K562 (cell line): ENCODE data around the gene OFD1. TPM values are rescaled to one million over a fixed set of nuclear protein-coding genes. Genes with fewer than 3 reads are reported as not detected.

Experiments
- ATAC-seq: fragments of 200-7000 bp; cut with Tn5 transposase; 3 replicates; pipeline ENCODE4 v1.9.1; 2020; ENCODE audit warnings: moderate library complexity
- BruUV-seq: library from RNA; stranded (reverse); fragments of 400-500 nt; replicated peaks from 2 replicates; lab custom pipeline; 2021; lab: Mats Ljungman, UMichigan
- CTCF ChIA-PET: fragments of 300-600 bp; formaldehyde crosslinking; extraction: SDS; loops from one replicate; lab custom pipeline; 2021; ENCODE audit warnings: low intra/inter-chr PET ratio; lab: Yijun Ruan, JAX
- POLR2A ChIA-PET: fragments of 300-600, 350-650 bp; sonication (Branson Sonifier 250); formaldehyde crosslinking; extraction: SDS; loops from one replicate; lab custom pipeline; 2021; ENCODE audit warnings: antibody characterized with exemption, inconsistent platforms; lab: Yijun Ruan, JAX
- DNase-seq, 4 experiments: peaks; one replicate each; pipeline versions ENCODE4 v3.0.0 to v3.0.0-alpha.2; 2011 to 2018; ENCODE audit warnings: low spot score in 3 of 4, mixed read lengths in 3 of 4; ENCODE audit errors: extremely low read depth in 1 of 4
- FAIRE-seq: peaks from 2 replicates; lab custom pipeline; 2011; peaks lifted over from hg19 to GRCh38; lab: Jason Lieb, UNC
- H2AFZ ChIP-seq: 2 replicates; pipeline ENCODE4 v1.6.0; 2011; ENCODE audit warnings: low read depth, low read length, control low read depth, inconsistent platforms
- H3K27ac ChIP-seq: fragments of 200-600 bp; 3 replicates; pipeline ENCODE4 v1.8.0; 2011; ENCODE audit warnings: low read depth, mild to moderate bottlenecking, control low read depth, inconsistent platforms, low read length, moderate library complexity, mixed read lengths; ENCODE audit errors: extremely low read depth
- H3K27me3 ChIP-seq, 2 experiments: fragments of 300-600 bp in 1 of 2; 2 replicates in 1 of 2; 3 replicates in 1 of 2; pipeline versions ENCODE4 v1.6.0 to v1.8.0; 2011; ENCODE audit warnings: inconsistent platforms in 2 of 2, low read length in 2 of 2, mild to moderate bottlenecking in 1 of 2, mixed read lengths in 1 of 2, moderate library complexity in 1 of 2; ENCODE audit not compliant: control insufficient read depth in 2 of 2, insufficient read depth in 2 of 2
- H3K36me3 ChIP-seq: fragments of 300-600 bp; 3 replicates; pipeline ENCODE4 v1.8.0; 2011; ENCODE audit warnings: mild to moderate bottlenecking, low read length, inconsistent platforms; ENCODE audit not compliant: control insufficient read depth, insufficient read depth
- H3K4me1 ChIP-seq, 2 experiments: fragments of 200-600 bp in 1 of 2; replicated peaks in 1 of 2; 2 replicates in 1 of 2; 3 replicates in 1 of 2; pipeline versions ENCODE4 v1.5.1 to v1.8.0; 2011; ENCODE audit warnings: inconsistent platforms in 2 of 2, low read length in 2 of 2, mild to moderate bottlenecking in 1 of 2, mixed read lengths in 1 of 2, moderate library complexity in 1 of 2; ENCODE audit not compliant: control insufficient read depth in 2 of 2, insufficient read depth in 2 of 2
- H3K4me2 ChIP-seq: 2 replicates; pipeline ENCODE4 v1.6.1; 2011; ENCODE audit warnings: low read length, control low read depth, inconsistent platforms, mixed read lengths; ENCODE audit not compliant: insufficient read depth
- H3K4me3 ChIP-seq: fragments of 200-600 bp; sonication (generic), shearing (Covaris generic); 2 replicates; pipeline ENCODE4 v1.5.1; 2016; ENCODE audit warnings: control low read depth, inconsistent platforms
- H3K79me2 ChIP-seq: fragments of 200-600 bp; 3 replicates; pipeline ENCODE4 v1.8.0; 2011; ENCODE audit warnings: low read length, inconsistent platforms; ENCODE audit not compliant: control insufficient read depth, insufficient read depth
- H3K9ac ChIP-seq, 2 experiments: 2 replicates each; pipeline versions ENCODE4 v1.6.0 to v1.6.1; 2011; ENCODE audit warnings: low read depth in 2 of 2, low read length in 2 of 2, control low read depth in 1 of 2, inconsistent platforms in 1 of 2, mild to moderate bottlenecking in 1 of 2, mixed read lengths in 1 of 2; ENCODE audit not compliant: insufficient read depth in 1 of 2
- H3K9me1 ChIP-seq: one replicate; pipeline ENCODE4 v1.6.0; 2011; ENCODE audit warnings: inconsistent platforms, mild to moderate bottlenecking, low read length, moderate library complexity; ENCODE audit not compliant: control insufficient read depth, insufficient read depth
- H3K9me3 ChIP-seq: replicated peaks from 2 replicates; pipeline ENCODE4 v1.5.1; 2011; ENCODE audit warnings: low read depth, low read length, inconsistent platforms; ENCODE audit not compliant: control insufficient read depth, insufficient read depth
- H4K20me1 ChIP-seq: replicated peaks from 2 replicates; pipeline ENCODE4 v1.6.1; 2011; ENCODE audit warnings: low read length, inconsistent platforms, mixed read lengths; ENCODE audit not compliant: control insufficient read depth, insufficient read depth
- CLOCK ChIP-seq: fragments of 250-450 bp; sonication (Bioruptor Pico); IDR thresholded peaks from 2 replicates; pipeline ENCODE4 v1.4.0; 2020; ENCODE audit warnings: mild to moderate bottlenecking, moderate library complexity, borderline replicate concordance
- FOXA3 ChIP-seq, 2 experiments: fragments of 450-650 bp in 1 of 2; sonication (generic) in 1 of 2; formaldehyde crosslinking; IDR thresholded peaks in 1 of 2; conservative IDR thresholded peaks in 1 of 2; 2 replicates each; pipeline versions ENCODE4 v1.4.0 to v1.8.0; 2020 to 2022; ENCODE audit warnings: mild to moderate bottlenecking in 2 of 2, missing genetic modification reagents in 1 of 2
- GTF2B ChIP-seq: IDR thresholded peaks from 2 replicates; pipeline ENCODE4 v1.6.1; 2011; ENCODE audit not compliant: insufficient read length; ENCODE audit errors: extremely low read depth
- IRF1 ChIP-seq: sonication (generic); formaldehyde crosslinking; IDR thresholded peaks from 2 replicates; pipeline ENCODE4 v1.8.0; 2022; ENCODE audit warnings: missing genetic modification reagents, mild to moderate bottlenecking, borderline replicate concordance
- NELFE ChIP-seq: IDR thresholded peaks from 2 replicates; pipeline ENCODE4 v1.6.1; 2011; ENCODE audit warnings: mild to moderate bottlenecking; ENCODE audit not compliant: insufficient read depth, insufficient read length
- PHB2 ChIP-seq: fragments of 450-650 bp; IDR thresholded peaks from 2 replicates; pipeline ENCODE4 v1.6.1; 2017; ENCODE audit warnings: low read depth
- PPARD ChIP-seq: fragments of 250-450 bp; sonication (Bioruptor Pico); IDR thresholded peaks from 2 replicates; pipeline ENCODE4 v1.8.0; 2022; ENCODE audit warnings: inconsistent platforms, mild to moderate bottlenecking, moderate library complexity
- RBBP5 ChIP-seq: fragments of 200-600 bp; sonication (generic); IDR thresholded peaks from 2 replicates; pipeline ENCODE4 v1.6.1; 2012; ENCODE audit warnings: borderline replicate concordance, mild to moderate bottlenecking, low read length, control low read depth, inconsistent platforms; ENCODE audit not compliant: insufficient read depth, poor library complexity, severe bottlenecking
- SETDB1 ChIP-seq: IDR thresholded peaks from one replicate; pipeline ENCODE4 v1.6.1; 2012; ENCODE audit warnings: low read length, control low read depth, inconsistent platforms
- STAT5B ChIP-seq: fragments of 250-450 bp; sonication (Bioruptor Pico); IDR thresholded peaks from 2 replicates; pipeline ENCODE4 v1.8.0; 2021; ENCODE audit warnings: mild to moderate bottlenecking, inconsistent platforms
- ZNF121 ChIP-seq: sonication (generic); formaldehyde crosslinking; conservative IDR thresholded peaks from 2 replicates; pipeline ENCODE4 v1.8.0; 2022; ENCODE audit warnings: missing genetic modification reagents
- ZNF561 ChIP-seq: fragments of 450-650 bp; formaldehyde crosslinking; conservative IDR thresholded peaks from 2 replicates; pipeline ENCODE4 v1.4.0; 2020; ENCODE audit warnings: mild to moderate bottlenecking, moderate library complexity
- ZNF583 ChIP-seq: fragments of 250-450 bp; sonication (Bioruptor Pico); IDR thresholded peaks from 2 replicates; pipeline ENCODE4 v1.4.0; 2020
- ZSCAN29 ChIP-seq: fragments of 450-650 bp; IDR thresholded peaks from 2 replicates; pipeline ENCODE4 v1.6.1; 2017
- WGBS: fragments of 100-300 bp; shearing (Covaris generic); methylation state at CpG from one replicate; pipeline ENCODE4 v1.1.6; 2016; ENCODE audit warnings: low coverage, mixed read lengths; ENCODE audit not compliant: insufficient coverage; ENCODE audit errors: missing lambda C conversion rate; 5-methylcytosine and 5-hydroxymethylcytosine counted together
- in situ Hi-C: fragments of 300-500 bp; cut with MboI; formaldehyde crosslinking; loops from 4 replicates; pipeline ENCODE4 v1.15.0; 2018; ENCODE audit warnings: inconsistent platforms, mixed read lengths
- intact Hi-C: fragments of 100-400 bp; cut with micrococcal nuclease; formaldehyde crosslinking; loops from 2 replicates; pipeline ENCODE4 v1.14.2; 2022
- polyA plus RNA-seq, 8 experiments: library from polyadenylated mRNA; depleted of rRNA in 4 of 8; stranded (reverse) in 5 of 8; unstranded in 3 of 8; fragments of >200 nt; fragmentation: Nextera tagmentation in 2 of 8; fragmentation: Illumina TruSeq in 1 of 8; extraction: Ambion mirVana in 2 of 8; extraction: Trizol in 1 of 8; gene quantifications; 2 replicates each; pipeline versions ENCODE4 v1.2.1 to v1.2.3, GENCODE V29; 2011 to 2014; ENCODE audit warnings: inconsistent platforms in 1 of 8, missing spikeins in 1 of 8
- total RNA-seq, 7 experiments: library from RNA; depleted of rRNA in 6 of 7; stranded (reverse); fragments of >200 nt in 6 of 7; fragmentation: Illumina TruSeq in 2 of 7; extraction: Trizol in 2 of 7; gene quantifications; 2 replicates each; pipeline versions ENCODE4 v1.2.1 to v1.2.3, GENCODE V29; 2011 to 2021; ENCODE audit warnings: low replicate concordance in 1 of 7
- TF ChIP-seq, protein P1 (sequence below): sonication (generic); formaldehyde crosslinking; IDR thresholded peaks from 2 replicates; pipeline ENCODE4 v1.9.0; 2022; ENCODE audit warnings: mild to moderate bottlenecking, missing genetic modification reagents
- TF ChIP-seq, protein P2 (sequence below): fragments of 250-450 bp; sonication (Bioruptor Pico); IDR thresholded peaks from 2 replicates; pipeline ENCODE4 v1.6.1; 2021; ENCODE audit warnings: mild to moderate bottlenecking
- TF ChIP-seq, protein P3 (sequence below): fragments of 450-650 bp; conservative IDR thresholded peaks from 2 replicates; pipeline ENCODE4 v1.6.1; 2016; ENCODE audit warnings: missing genetic modification characterization, low read depth, mild to moderate bottlenecking, missing compliant biosample characterization, moderate library complexity

OFD1 gene
- total and polyA plus RNA-seq, 9 of the 15 experiments (the other 6 are each of a cell fraction or from before 2014, with no cell fraction given), result 22.0 to 49.1 (median 30.2) TPM

DNA sequence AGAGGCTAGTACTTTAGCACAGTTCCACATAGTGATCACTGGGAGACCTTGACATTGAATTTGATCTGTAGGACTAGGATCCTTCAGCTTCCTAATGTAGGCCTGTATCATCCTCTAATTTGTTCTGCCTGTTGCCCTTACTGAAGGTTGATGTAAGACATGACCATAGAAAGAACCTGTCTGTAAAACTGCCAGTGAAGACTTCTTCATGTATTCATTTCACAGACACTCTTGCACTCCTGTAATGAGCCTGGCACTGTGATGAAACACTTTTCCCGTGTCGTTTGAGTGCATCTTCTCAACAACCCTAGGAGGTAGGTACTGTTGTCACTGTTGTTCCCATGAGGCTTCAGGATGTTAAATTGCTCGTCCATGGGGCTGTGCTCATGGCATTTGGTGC is 31.0 kb upstream of the OFD1 start:
- WGBS, result 52% methylated on average over 3 of the region's 3 CpGs
- FAIRE-seq, result no peak
- TF ChIP-seq ZSCAN29 (no peak), CLOCK (no peak), STAT5B (no peak), FOXA3 (CRISPR knock-in tag; conservative IDR thresholded peaks at IDR 0.05 in 1 of 2, IDR thresholded peaks at IDR 0.05 in 1 of 2) (no peak), PPARD (CRISPR knock-in tag) (no peak), ZNF583 (CRISPR knock-in tag) (no peak), ZNF121 (CRISPR knock-in tag) (no peak), RBBP5 (no peak), SETDB1 (no peak), NELFE (no peak), ZNF561 (CRISPR knock-in tag) (no peak), IRF1 (CRISPR knock-in tag) (no peak), PHB2 (no peak), GTF2B (no peak)
- TF ChIP-seq, protein P1, sequence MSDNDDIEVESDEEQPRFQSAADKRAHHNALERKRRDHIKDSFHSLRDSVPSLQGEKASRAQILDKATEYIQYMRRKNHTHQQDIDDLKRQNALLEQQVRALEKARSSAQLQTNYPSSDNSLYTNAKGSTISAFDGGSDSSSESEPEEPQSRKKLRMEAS, result no peak
- TF ChIP-seq, protein P2, sequence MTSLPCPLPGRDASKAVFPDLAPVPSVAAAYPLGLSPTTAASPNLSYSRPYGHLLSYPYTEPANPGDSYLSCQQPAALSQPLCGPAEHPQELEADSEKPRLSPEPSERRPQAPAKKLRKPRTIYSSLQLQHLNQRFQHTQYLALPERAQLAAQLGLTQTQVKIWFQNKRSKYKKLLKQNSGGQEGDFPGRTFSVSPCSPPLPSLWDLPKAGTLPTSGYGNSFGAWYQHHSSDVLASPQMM (CRISPR knock-in tag), result no peak
- TF ChIP-seq, protein P3, sequence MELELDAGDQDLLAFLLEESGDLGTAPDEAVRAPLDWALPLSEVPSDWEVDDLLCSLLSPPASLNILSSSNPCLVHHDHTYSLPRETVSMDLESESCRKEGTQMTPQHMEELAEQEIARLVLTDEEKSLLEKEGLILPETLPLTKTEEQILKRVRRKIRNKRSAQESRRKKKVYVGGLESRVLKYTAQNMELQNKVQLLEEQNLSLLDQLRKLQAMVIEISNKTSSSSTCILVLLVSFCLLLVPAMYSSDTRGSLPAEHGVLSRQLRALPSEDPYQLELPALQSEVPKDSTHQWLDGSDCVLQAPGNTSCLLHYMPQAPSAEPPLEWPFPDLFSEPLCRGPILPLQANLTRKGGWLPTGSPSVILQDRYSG (tag), result no peak

More for the DNA sequence above, 31.0 kb upstream of the OFD1 start:
- DNase-seq (no peak), ATAC-seq (no peak; the same call in 2 of the 3 replicates)
- BruUV-seq, result no TSS peak
- ChIA-PET POLR2A (interaction anchor here (1.0 kb wide), 2 partner anchors 9 to 10 kb away, joined by 3 to 5 read pairs; no protein-coding TSS in a partner anchor), CTCF (no interaction called here)
- Histone ChIP-seq H3K9me3 (no peaks in the 10 kb centered on the region), H3K27ac (no peak overlapping the region), H3K27me3 (no peaks in the 10 kb centered on the region), H3K4me2 (0 out of 2 replicates have a peak overlapping the region, but pooled peaks have one; percentile 7), H3K9ac (no peak overlapping the region), H2AFZ (no peak overlapping the region), H3K36me3 (peaks cover 34% of the 10 kb centered on the region), H3K4me1 (peaks cover 4 to 22% of the 10 kb centered on the region in 2 experiments), H3K4me3 (no peak overlapping the region), H3K79me2 (peaks cover 83% of the 10 kb centered on the region), H4K20me1 (no peaks in the 10 kb centered on the region; the same call in 1 of the 2 replicates), H3K9me1 (no peaks in the 10 kb centered on the region)
- intact Hi-C loops, result no loop called here
- in situ Hi-C loops, result no loop called here
